HepG2 (cell line): Measurements from ENCODE around the gene NELFB. TPM values are rescaled to one million over a fixed set of nuclear protein-coding genes. Genes with fewer than 3 reads are reported as not detected.

Experiments used
- CBX1 ChIP-seq: IDR thresholded peaks from one replicate; pipeline ENCODE4 v1.6.1; 2016; ENCODE audit warnings: antibody characterized with exemption, low read depth
- NFYC ChIP-seq: IDR thresholded peaks from 2 replicates; pipeline ENCODE4 v1.6.1; 2016; ENCODE audit warnings: missing genetic modification reagents, missing compliant biosample characterization
- PAWR ChIP-seq: sonication (generic); formaldehyde crosslinking; IDR thresholded peaks from 2 replicates; pipeline ENCODE4 v1.4.0; 2020; ENCODE audit warnings: missing genetic modification reagents, mild to moderate bottlenecking, borderline replicate concordance
- RAD51 ChIP-seq: fragments of 450-650 bp; IDR thresholded peaks from 2 replicates; pipeline ENCODE4 v1.6.1; 2016; ENCODE audit warnings: borderline replicate concordance
- REXO4 ChIP-seq: sonication (generic); formaldehyde crosslinking; IDR thresholded peaks from 2 replicates; pipeline ENCODE4 v1.8.0; 2022; ENCODE audit warnings: missing genetic modification reagents, mild to moderate bottlenecking, borderline replicate concordance
- WIZ ChIP-seq: sonication (generic); formaldehyde crosslinking; IDR thresholded peaks from 2 replicates; pipeline ENCODE4 v1.5.1; 2020; ENCODE audit warnings: mild to moderate bottlenecking, missing genetic modification reagents
- YY1 ChIP-seq: IDR thresholded peaks from 2 replicates; pipeline ENCODE4 v1.6.1; 2011; ENCODE audit warnings: low read length, low read depth, moderate library complexity, mild to moderate bottlenecking; ENCODE audit not compliant: insufficient read depth, insufficient replicate concordance
- ZEB1 ChIP-seq: IDR thresholded peaks from 2 replicates; pipeline ENCODE4 v1.6.1; 2012; ENCODE audit warnings: mild to moderate bottlenecking, low read depth, inconsistent platforms; ENCODE audit not compliant: insufficient replicate concordance
- ZMYM2 ChIP-seq: sonication (generic); formaldehyde crosslinking; IDR thresholded peaks from 2 replicates; pipeline ENCODE4 v1.8.0; 2022; ENCODE audit warnings: mild to moderate bottlenecking, missing genetic modification reagents
- ZNF496 ChIP-seq: sonication (generic); formaldehyde crosslinking; IDR thresholded peaks from 2 replicates; pipeline ENCODE4 v1.8.1; 2023; ENCODE audit warnings: mild to moderate bottlenecking, moderate library complexity, missing genetic modification reagents; ENCODE audit not compliant: insufficient replicate concordance
- ZNF543 ChIP-seq: sonication (generic); formaldehyde crosslinking; IDR thresholded peaks from 2 replicates; pipeline ENCODE4 v1.4.0; 2020; ENCODE audit warnings: mild to moderate bottlenecking, missing genetic modification reagents
- ZNF652 ChIP-seq: IDR thresholded peaks from 2 replicates; pipeline ENCODE4 v1.6.1; 2016; ENCODE audit warnings: low read depth, borderline replicate concordance
- ZNF674 ChIP-seq: sonication (generic); formaldehyde crosslinking; IDR thresholded peaks from 2 replicates; pipeline ENCODE4 v1.5.0; 2020; ENCODE audit warnings: low read depth, mild to moderate bottlenecking, missing genetic modification reagents
- polyA plus RNA-seq, 8 experiments: library from polyadenylated mRNA; depleted of rRNA in 3 of 8; stranded (reverse) in 7 of 8; unstranded in 1 of 8; fragments of >200 nt; fragmentation: Illumina TruSeq in 4 of 8; extraction: Trizol in 4 of 8; gene quantifications; 2 replicates each; pipeline versions ENCODE4 v1.2.1 to v1.2.3, GENCODE V29; 2011 to 2016; ENCODE audit warnings: low read depth in 4 of 8, missing spikeins in 1 of 8, mixed read lengths in 1 of 8; ENCODE audit not compliant: insufficient read depth in 1 of 8
- total RNA-seq, 5 experiments: library from RNA; depleted of rRNA; stranded (reverse); fragments of >200 nt; fragmentation: Illumina TruSeq; extraction: Trizol; gene quantifications; 2 replicates each; pipeline ENCODE4 v1.2.3, GENCODE V29; 2016; ENCODE audit warnings: low read depth in 1 of 5
- TF ChIP-seq, protein P1 (sequence below): sonication (generic); formaldehyde crosslinking; IDR thresholded peaks from 2 replicates; pipeline ENCODE4 v1.5.0; 2020; ENCODE audit warnings: mild to moderate bottlenecking, missing genetic modification reagents, moderate library complexity
- TF ChIP-seq, protein P2 (sequence below): IDR thresholded peaks from 2 replicates; pipeline ENCODE4 v1.6.1; 2012; ENCODE audit warnings: low read depth, low read length, improper control_type of control experiment
- TF ChIP-seq, protein P3 (sequence below): sonication (generic); formaldehyde crosslinking; IDR thresholded peaks from 2 replicates; pipeline ENCODE4 v1.5.0; 2020; ENCODE audit warnings: mild to moderate bottlenecking, missing genetic modification reagents
- TF ChIP-seq, protein P4 (sequence below): sonication (generic); formaldehyde crosslinking; IDR thresholded peaks from 2 replicates; pipeline ENCODE4 v1.5.1; 2020; ENCODE audit warnings: mild to moderate bottlenecking, missing genetic modification reagents, borderline replicate concordance

The NELFB gene
- total and polyA plus RNA-seq, 2 of the 13 experiments (the other 11 are each of a cell fraction or from before 2014, with no cell fraction given): 26.5 to 45.8 TPM

DNA sequence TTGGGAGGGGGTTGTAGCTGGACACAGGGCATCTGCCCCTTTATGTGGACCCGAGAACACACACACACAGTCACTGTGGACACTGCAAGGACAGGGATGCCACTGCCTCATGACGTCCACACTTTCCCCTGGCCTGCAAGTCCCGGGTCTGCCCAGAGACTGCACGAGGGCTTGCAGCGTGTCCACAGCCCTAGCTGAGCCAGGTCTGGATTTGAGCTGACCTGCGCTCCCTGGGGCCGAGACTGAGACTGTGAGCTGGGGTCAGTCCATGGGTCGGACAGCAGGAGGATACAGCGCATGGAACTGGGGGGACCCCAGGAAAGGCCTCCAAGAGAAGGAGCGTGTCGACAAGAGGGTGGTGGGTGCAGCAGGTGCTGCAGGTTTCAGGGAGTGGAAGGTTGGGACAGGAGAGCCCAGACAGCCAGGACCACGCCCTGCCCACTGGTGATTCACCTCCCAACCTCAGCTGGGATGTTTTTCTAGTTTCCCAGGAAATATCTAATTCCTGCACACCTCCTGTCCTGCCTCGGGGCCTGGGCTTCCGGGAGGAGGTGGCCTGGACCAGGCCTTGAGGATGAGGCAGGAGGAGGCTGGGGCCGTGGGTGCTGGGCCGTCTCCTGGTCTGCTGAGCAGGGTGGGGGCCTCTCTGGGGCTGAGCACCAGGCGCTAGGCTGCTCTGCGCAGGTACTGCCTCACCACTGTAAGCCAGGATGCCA, 28.6 kb upstream of the NELFB start (continued):
- TF ChIP-seq ZNF496 (no peak), ZNF652 (no peak), ZNF543 (CRISPR knock-in tag) (no peak), RAD51 (no peak), NFYC (CRISPR knock-in tag) (no peak), YY1 (peak; percentile 9), REXO4 (CRISPR knock-in tag) (no peak), PAWR (CRISPR knock-in tag) (no peak), ZEB1 (no peak), WIZ (no peak), ZNF674 (CRISPR knock-in tag) (no peak), ZMYM2 (CRISPR knock-in tag) (no peak), CBX1 (no peak)
- TF ChIP-seq, protein P1, sequence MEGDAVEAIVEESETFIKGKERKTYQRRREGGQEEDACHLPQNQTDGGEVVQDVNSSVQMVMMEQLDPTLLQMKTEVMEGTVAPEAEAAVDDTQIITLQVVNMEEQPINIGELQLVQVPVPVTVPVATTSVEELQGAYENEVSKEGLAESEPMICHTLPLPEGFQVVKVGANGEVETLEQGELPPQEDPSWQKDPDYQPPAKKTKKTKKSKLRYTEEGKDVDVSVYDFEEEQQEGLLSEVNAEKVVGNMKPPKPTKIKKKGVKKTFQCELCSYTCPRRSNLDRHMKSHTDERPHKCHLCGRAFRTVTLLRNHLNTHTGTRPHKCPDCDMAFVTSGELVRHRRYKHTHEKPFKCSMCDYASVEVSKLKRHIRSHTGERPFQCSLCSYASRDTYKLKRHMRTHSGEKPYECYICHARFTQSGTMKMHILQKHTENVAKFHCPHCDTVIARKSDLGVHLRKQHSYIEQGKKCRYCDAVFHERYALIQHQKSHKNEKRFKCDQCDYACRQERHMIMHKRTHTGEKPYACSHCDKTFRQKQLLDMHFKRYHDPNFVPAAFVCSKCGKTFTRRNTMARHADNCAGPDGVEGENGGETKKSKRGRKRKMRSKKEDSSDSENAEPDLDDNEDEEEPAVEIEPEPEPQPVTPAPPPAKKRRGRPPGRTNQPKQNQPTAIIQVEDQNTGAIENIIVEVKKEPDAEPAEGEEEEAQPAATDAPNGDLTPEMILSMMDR: 0 out of 2 replicates have a peak, but pooled peaks have one; percentile 13
- TF ChIP-seq, protein P2, sequence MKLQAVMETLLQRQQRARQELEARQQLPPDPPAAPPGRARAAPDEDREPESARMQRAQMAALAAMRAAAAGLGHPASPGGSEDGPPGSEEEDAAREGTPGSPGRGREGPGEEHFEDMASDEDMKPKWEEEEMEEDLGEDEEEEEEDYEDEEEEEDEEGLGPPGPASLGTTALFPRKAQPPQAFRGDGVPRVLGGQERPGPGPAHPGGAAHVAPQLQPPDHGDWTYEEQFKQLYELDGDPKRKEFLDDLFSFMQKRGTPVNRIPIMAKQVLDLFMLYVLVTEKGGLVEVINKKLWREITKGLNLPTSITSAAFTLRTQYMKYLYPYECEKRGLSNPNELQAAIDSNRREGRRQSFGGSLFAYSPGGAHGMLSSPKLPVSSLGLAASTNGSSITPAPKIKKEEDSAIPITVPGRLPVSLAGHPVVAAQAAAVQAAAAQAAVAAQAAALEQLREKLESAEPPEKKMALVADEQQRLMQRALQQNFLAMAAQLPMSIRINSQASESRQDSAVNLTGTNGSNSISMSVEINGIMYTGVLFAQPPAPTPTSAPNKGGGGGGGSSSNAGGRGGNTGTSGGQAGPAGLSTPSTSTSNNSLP: no peak
- TF ChIP-seq, protein P3, sequence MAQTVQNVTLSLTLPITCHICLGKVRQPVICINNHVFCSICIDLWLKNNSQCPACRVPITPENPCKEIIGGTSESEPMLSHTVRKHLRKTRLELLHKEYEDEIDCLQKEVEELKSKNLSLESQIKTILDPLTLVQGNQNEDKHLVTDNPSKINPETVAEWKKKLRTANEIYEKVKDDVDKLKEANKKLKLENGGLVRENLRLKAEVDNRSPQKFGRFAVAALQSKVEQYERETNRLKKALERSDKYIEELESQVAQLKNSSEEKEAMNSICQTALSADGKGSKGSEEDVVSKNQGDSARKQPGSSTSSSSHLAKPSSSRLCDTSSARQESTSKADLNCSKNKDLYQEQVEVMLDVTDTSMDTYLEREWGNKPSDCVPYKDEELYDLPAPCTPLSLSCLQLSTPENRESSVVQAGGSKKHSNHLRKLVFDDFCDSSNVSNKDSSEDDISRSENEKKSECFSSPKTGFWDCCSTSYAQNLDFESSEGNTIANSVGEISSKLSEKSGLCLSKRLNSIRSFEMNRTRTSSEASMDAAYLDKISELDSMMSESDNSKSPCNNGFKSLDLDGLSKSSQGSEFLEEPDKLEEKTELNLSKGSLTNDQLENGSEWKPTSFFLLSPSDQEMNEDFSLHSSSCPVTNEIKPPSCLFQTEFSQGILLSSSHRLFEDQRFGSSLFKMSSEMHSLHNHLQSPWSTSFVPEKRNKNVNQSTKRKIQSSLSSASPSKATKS (CRISPR knock-in tag): no peak
- TF ChIP-seq, protein P4, sequence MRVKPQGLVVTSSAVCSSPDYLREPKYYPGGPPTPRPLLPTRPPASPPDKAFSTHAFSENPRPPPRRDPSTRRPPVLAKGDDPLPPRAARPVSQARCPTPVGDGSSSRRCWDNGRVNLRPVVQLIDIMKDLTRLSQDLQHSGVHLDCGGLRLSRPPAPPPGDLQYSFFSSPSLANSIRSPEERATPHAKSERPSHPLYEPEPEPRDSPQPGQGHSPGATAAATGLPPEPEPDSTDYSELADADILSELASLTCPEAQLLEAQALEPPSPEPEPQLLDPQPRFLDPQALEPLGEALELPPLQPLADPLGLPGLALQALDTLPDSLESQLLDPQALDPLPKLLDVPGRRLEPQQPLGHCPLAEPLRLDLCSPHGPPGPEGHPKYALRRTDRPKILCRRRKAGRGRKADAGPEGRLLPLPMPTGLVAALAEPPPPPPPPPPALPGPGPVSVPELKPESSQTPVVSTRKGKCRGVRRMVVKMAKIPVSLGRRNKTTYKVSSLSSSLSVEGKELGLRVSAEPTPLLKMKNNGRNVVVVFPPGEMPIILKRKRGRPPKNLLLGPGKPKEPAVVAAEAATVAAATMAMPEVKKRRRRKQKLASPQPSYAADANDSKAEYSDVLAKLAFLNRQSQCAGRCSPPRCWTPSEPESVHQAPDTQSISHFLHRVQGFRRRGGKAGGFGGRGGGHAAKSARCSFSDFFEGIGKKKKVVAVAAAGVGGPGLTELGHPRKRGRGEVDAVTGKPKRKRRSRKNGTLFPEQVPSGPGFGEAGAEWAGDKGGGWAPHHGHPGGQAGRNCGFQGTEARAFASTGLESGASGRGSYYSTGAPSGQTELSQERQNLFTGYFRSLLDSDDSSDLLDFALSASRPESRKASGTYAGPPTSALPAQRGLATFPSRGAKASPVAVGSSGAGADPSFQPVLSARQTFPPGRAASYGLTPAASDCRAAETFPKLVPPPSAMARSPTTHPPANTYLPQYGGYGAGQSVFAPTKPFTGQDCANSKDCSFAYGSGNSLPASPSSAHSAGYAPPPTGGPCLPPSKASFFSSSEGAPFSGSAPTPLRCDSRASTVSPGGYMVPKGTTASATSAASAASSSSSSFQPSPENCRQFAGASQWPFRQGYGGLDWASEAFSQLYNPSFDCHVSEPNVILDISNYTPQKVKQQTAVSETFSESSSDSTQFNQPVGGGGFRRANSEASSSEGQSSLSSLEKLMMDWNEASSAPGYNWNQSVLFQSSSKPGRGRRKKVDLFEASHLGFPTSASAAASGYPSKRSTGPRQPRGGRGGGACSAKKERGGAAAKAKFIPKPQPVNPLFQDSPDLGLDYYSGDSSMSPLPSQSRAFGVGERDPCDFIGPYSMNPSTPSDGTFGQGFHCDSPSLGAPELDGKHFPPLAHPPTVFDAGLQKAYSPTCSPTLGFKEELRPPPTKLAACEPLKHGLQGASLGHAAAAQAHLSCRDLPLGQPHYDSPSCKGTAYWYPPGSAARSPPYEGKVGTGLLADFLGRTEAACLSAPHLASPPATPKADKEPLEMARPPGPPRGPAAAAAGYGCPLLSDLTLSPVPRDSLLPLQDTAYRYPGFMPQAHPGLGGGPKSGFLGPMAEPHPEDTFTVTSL (CRISPR knock-in tag): no peak
